GM18511 (cell line): ENCODE data around the gene CRTC2.

Experiments
- ATAC-seq: cut with Tn5 transposase; IDR thresholded peaks from one replicate; pipeline ENCODE4 v1.9.1; 2021; ENCODE audit warnings: mild to moderate bottlenecking, moderate library complexity; ENCODE audit not compliant: unreplicated experiment

Gene CRTC2

GRCh38 chr1:153899509-153899908, 58.9 kb downstream of the CRTC2 start:
- ATAC-seq, result no peak
